ENCODE data around the gene SYMPK.
A peak's percentile ranks its signal among the peaks of the same experiment; 100 is the strongest.

The SYMPK gene

GRCh38 chr19:45779231-45780145, 83.5 kb downstream of the SYMPK start:
- DNase-seq: peak; percentile 89 to 96

DNA sequence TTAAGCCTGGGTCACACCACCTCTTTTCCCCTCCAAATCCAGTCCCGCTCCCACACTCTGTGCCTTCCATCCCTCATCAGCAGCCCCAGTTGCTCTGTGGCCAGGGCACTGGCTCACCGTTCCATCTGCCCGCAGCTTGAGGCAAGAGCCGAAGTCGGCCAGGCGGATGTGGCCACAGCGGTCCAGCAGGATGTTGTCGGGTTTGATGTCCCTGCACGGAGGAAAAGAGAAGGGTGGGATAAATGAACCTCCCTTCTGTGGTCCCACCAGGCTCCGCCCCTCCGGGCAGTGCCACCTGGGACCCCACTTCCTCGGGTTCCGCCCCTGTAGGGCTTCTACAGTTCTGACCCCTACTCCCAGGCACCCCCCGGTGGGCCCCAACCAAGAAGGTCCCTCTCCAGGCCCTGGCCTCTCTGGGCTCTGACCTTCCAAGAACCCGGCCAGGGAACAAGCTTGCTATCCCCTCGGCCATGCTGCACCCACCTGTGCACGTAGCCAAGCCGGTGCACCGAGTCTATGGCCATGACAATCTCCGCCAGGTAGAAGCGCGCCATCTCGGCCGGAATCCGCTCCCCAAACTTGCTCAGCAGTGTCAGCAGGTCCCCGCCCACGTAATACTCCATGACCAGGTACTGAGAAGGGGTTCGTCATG, 84.8 kb downstream of the SYMPK start:
- no peak for DNase-seq

GRCh38 chr19:45777395-45777961, 85.5 kb downstream of the SYMPK start:
- DNase-seq: no peak

- no peak for DNase-seq
Observed at GRCh38 chr19:45774765-45775164, 88.2 kb downstream of the SYMPK start.

DNA sequence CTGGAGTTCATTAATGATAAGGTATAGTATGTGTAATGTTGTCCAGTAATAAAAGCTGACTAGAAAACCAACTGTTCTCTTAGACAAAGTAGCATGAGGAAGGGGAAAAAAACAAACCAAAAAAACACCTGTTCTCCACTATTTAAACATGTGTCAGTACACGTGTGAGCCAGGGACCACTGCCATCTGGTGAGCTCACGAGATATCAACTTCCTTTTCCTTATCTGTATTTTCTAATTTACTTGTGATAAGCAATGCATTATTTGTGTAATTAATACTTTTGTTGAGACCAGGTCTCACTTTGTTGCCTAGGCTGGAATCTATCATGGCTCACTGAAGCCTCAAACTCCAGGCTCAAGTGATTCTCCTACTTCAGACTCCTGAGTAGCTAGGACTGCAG, 89.6 kb downstream of the SYMPK start:
- DNase-seq: no peak

DNA sequence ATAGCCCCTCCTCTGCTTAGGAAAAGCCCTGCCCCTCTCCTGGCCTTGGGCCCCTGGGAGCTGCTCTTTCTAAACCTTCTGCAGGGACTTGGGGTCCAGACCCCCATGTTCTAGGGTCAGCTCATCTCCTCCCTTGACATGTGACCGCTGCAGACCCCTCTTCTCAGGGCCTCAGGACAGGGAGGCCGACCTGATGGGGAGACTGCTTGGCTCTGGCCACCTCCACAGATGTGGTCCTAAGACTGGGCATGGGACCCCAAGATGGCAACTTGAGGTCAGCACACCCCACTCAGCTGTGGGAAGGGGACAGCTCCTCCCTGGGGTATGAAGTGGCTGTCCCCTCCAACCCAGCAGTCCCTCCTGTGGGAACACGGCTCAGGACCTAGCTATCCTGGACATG, 90.0 kb downstream of the SYMPK start:
- DNase-seq: no peak

GRCh38 chr19:45772130-45772840, 90.7 kb downstream of the SYMPK start:
- no peak for DNase-seq

DNA sequence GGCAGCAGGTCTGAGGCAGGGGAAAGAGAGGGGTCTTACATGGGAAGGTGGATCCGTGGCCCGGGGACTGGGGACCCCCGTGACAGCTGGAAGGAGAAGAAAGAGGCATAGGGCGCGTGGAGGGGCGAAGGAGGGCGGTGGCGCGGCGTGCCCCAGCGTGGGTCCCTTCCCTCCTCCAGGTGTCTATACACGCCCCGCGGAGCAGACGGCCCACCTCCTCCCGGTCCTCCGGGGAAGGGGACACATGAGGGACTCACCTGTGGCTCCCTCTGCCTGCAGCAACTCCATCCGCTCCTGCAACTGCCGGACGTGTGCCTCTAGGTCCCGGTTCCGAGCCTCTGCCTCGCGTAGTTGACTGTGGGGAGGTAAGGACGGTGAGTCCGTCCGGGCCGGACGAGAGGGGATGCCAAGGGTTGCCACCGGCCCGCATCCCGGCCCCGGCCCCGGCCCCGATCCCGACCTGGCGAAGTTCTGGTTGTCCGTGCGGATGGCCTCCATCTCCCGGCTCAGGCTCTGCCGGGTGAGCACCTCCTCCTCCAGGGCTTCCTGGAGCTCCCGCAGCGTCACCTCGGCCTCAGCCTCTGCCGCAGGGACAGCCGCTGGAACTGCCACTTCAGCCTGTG, 91.5 kb downstream of the SYMPK start:
- no peak for DNase-seq

- DNase-seq: peak; percentile 90 to 91
Observed at GRCh38 chr19:45770192-45771101, 92.5 kb downstream of the SYMPK start.

- peak; percentile 48 to 59 for DNase-seq
Observed at GRCh38 chr19:45769821-45770191, 93.1 kb downstream of the SYMPK start.

- peak; percentile 94 to 97 for DNase-seq
Observed at GRCh38 chr19:45768984-45769782, 93.8 kb downstream of the SYMPK start, which contains the start of gene SIX5. Gene SIX5, minus strand, starts transcription at chr19:45769252. Its CDS starts 408 bp downstream, at chr19:45768844.

DNA sequence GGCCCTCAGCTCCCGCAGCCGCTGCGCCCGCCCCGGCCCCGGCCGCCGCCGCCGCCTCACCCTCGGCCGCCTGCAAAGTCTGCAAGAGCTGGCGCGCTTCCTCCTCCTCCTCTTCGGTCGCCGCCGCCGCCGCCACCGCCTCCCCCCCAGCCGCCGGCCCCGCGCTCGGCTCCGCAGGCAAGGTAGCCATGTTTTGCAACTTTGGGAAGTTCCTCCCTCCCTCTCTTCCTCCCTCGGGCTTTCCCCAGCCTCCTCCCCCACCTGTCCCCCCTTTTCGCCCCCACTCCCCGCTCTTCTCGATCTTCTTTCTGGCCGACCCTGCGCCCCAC, 94.3 kb downstream of the SYMPK start:
- peak in 1 of 2 donors; percentile 50 for DNase-seq

- peak in 1 of 2 donors; percentile 54 for DNase-seq
Observed at GRCh38 chr19:45767881-45768654, 94.9 kb downstream of the SYMPK start.

GRCh38 chr19:45767410-45767880, 95.5 kb downstream of the SYMPK start:
- DNase-seq: no peak

- DNase-seq: no peak
Observed at GRCh38 chr19:45766869-45767346, 96.0 kb downstream of the SYMPK start.

DNA sequence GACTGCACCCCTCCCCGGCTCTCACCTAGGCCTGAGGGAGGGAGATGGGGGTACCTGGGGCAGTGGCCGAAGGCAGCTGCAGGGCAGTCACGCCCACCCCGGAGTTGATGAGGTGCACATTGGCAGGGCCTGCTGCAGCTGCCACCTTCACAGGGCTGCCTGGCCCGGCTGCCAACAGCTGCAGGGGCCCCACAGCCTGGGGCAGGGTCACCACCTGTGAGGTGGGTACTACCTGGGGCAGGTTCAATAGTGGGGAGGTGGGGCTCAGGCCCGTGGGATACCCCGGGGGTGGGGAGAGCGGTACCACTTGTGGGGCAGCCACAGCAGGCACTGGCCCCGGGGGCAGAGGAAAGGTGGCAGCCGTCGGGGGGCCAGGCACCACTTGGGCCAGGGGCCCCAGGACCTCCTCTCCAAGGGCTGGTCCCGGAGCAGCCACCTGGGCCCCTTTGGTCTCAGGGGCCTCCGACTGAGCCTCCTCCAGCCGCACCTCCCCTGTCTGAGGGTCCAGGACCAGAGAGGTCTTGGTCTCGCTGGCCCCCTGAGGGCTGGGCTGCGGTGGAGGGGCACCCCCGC, 96.6 kb downstream of the SYMPK start:
- DNase-seq: no peak

GRCh38 chr19:45765702-45766295, 97.1 kb downstream of the SYMPK start:
- DNase-seq: no peak

All from stimulated activated CD4-positive, alpha-beta T cell treated with anti-CD3 and anti-CD28 coated beads, Interleukin-2, amount 100 ng/mL, for 24 hours (primary cell).